Activated gamma-delta T cell (primary cell): Measurements from ENCODE around the gene AMY2B.
"Not testable (repeated sequence)": the region's sequence is repeated elsewhere in the genome, so short reads cannot be mapped to it uniquely, and the experiment has no call there.

Source experiments
- DNase-seq: peaks from one replicate; lab custom pipeline; 2025; lab: John Stamatoyannopoulos, UW
- total RNA-seq, 2 donors: gene quantifications; one replicate each; lab custom pipeline; 2026; lab: John Stamatoyannopoulos, UW

Gene AMY2B
- 26.7 to 43.8 reads per million in 2 donors for total RNA-seq

DNA sequence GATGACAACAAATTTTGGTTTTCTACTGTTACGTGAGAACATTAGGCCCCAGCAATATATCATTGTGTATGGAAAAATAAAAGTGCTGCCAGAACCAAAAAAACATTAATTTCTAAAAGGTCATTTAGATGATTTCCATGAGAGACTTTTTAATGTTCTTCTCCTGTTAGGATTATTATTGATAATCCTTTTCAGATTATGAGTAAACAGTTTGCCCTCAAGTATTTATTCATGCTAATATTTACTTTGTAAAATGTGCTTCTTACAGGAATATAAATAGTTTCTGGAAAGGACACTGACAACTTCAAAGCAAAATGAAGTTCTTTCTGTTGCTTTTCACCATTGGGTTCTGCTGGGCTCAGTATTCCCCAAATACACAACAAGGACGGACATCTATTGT is at the start of gene AMY2B:
Gene AMY2B (plus strand): TSS at position 301 of the 400 bp plus-strand sequence. CDS start 14 bp downstream, at position 315.
- DNase-seq, result not testable (repeated sequence)

DNA sequence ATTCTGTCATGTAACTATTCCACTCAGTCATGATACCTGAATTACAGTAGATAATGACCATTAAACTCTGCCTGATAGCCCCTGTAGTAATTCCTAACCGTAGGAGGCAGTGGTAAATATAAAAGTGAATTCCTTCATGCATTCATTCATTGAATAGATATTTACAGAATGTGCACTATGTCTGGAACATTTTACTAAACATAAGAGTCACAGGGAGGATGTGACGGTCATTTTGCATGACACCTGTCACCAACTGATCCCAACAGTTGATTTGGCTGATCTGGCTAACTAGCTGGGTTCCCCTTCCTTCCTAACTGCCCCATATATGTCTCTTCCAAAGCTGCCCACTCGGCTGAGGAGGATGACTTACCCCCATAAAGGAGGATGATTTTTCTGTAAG is 48.0 kb upstream of the AMY2B start:
- DNase-seq, result no peak

DNA sequence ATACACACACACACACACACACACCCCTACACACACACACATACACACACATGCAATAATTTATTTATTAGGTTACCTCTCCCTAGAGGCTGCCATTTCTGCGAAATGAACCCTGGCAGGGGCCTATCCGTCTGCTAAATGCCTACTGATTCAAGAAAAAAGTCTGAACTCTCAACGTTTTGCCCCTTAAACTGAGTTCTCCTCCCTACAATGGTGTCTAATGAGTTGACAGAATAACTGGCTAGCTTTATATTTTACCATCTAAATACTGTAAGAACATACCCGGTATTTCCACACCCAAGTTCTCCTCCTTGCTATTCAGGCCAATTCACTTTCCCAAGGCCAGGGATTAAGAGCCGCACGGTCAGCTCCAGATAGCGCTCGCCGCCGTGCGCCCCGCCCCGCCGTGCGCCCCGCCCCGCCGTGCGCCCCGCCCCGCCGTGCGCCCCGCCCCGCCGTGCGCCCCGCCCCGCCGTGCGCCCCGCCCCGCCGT is 46.2 kb upstream of the AMY2B start:
- no peak for DNase-seq

DNA sequence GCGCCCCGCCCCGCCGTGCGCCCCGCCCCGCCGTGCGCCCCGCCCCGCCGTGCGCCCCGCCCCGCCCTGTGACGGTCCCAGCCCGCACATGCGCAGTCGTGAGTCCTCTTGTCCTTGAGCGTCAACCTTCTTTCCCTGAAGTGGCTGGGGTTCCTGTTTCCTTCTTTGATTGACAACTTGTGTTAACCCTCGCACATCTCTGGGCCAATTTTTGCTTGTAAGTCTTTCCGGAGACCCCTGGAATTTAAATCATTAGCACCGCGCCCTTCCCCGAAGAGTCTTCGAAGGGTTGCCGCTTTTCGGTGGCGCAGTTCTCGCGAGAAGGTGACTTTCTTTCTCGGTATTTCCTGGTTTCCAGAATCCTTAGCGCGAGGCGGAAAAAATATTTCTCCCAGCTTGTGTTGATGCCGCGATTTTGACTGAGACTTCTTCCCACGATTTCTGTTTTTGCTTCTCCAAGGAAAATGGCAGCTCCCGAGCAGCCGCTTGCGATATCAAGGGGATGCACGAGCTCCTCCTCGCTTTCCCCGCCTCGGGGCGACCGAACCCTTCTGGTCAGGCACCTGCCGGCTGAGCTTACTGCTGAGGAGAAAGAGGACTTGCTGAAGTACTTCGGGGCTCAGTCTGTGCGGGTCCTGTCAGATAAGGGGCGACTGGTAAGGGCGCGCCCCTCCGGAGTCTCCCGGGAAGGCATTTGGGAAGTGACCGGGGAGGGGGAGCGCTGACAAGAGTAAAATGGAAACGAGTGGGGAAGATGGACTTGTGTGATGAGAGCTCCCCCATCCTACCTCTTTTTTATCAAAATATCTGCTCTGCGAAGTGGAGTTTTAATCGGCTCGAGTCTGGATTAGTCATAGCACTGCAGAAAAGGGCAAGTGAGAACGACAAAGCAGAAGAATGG is 45.5 kb upstream of the AMY2B start, which contains the start of gene RNPC3:
Gene RNPC3 (plus strand): TSS at position 93 of the 901 bp plus-strand sequence. CDS start 372 bp downstream, at position 465.
- peak; percentile 69 for DNase-seq

DNA sequence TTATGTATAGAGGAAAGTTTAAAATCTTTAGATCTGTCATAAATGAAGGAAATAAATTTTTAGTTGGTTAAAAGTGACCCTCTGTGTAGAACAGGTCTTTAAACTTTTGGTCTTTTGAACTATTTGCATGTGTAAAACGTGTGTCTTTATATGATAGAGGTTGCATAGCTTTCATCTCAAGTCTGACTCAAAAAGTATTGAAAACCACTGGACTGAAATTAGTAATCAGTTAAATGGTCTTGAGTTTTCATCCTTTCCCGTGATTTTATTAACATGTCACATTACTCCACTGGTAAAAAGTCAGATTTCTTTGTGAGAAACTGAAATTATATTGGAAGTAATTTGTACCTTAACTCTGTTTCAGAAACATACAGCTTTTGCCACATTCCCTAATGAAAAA is 44.1 kb upstream of the AMY2B start:
- DNase-seq, result no peak

DNA sequence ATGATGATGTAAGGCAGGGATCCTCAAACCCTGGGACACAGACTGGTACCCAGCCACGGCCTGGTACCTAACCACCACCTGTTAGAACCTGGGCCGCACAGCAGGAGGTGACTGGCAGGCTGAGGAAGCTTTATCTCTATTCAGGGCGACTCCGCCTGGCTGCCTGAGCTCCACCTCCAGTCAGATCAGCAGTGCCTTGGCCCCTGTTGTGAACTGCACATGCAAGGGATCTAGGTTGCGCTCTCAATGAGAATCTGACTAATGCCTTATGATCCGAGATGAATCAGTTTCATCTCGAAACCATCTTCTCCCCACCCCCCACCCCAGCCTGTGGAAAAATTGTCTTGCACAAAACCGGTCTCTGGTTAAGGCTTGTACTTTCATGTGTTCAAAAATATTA is 41.6 kb upstream of the AMY2B start:
- no peak for DNase-seq

DNA sequence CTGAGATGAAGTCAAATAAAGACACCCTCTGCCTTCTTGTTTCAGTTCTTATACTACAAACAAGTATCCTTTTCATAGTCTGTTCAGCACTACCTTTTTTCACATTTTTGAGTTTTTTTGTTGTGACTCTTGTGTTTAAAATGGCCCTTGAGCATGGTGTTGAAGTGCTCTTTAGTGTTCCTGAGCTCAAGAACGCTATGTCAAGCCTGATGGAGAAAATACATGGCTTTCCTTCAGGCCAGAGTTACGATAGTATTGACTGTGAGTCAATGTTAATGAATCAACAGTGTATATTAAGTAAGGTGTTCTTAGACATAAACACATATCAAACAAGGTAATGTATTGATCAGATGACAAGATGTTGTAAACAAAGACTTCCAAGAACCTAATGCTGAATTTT is 33.2 kb upstream of the AMY2B start:
- no peak for DNase-seq

DNA sequence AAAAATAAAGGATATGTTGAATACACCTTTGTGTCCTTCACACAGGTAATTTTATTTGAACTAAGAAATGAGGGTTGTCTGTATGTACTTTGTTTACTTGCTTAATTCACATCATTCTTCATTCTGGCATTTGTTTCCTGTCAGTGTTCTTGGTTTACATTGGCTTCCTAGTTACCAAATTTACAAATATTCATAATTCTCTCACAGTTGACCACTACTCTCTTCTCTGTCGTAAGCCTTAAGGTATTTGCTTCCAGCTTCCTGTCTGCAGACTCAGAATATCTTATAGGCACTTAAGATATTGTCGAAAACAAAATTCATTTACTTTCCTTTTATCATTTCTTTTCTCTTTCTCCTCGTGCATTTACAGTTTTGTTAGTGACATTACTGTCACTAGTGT is 30.0 kb upstream of the AMY2B start:
- no peak for DNase-seq

DNA sequence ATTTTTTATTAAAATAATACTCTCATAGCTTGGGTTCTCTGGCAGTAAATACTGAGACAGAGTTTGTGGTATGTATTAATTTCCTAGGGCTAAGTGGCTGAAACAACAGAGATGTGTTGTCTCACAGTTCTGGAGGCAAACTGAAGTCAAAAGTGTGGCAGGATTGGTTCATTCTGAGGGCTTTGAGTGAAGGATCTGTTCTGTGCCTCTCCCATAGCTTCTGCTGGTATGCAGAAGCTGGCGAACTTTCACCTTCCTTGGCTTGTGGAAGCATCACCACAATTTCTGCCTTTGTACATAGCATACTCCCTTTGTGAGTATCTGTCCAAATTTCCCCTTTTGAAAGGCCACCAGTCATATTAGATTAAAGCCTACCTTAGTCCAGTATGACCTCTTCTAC is 24.9 kb upstream of the AMY2B start:
- DNase-seq, result no peak

DNA sequence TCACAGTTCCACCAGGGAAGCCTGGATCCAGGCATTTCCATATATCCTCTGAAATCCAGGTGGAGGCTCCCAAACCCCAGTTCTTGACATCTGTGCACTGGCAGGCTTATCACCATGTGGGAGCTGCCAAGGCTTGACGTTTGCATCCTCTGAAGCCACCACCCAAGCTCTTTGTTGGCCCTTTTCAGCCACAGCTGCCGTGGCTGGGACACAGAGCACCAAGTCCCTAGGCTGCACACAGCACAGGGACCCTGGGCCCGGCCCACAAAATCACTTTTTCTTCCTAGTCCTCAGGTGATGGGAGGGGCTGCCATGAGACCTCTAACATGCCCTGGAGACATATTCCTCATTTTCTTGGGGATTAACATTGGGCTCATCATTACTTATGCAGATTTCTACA is 23.5 kb upstream of the AMY2B start:
- no peak for DNase-seq

DNA sequence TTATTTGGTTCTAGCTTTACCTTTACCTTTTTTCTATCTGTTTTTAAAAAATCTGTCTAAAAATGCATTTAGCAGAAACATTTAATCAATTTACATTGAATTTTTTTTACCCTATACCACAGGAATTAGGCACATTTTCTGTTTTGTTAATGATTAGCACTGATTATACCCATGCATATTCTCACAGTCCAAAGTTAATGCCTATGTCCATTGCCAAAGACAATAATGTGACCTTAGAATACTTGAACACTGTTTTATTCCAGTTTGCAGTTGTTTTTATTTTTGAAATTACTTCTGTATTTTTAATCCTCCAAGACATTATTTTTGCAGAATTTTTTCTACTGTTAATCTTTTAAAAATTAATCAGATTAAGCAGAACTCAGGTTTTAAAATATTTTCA is 11.0 kb upstream of the AMY2B start:
- DNase-seq, result no peak

DNA sequence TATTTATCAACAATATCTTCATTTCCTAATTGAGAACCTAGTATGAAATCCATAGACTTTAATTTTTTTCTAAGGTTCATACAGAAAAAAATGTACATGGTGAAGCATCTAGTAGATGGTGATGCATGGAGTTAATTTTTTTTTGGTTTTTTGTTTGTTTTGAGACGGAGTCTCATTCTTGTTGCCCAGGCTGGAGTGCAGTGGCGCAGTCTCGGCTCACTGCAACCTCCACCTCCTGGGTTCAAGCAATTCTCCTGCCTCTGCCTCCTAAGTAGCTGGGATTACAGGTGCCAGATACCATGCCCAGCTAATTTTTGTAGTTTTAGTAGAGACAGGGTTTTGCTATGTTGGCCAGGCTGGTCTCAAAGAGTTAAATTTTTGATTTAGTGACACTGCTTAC is 10.3 kb upstream of the AMY2B start:
- DNase-seq, result not testable (repeated sequence)

DNA sequence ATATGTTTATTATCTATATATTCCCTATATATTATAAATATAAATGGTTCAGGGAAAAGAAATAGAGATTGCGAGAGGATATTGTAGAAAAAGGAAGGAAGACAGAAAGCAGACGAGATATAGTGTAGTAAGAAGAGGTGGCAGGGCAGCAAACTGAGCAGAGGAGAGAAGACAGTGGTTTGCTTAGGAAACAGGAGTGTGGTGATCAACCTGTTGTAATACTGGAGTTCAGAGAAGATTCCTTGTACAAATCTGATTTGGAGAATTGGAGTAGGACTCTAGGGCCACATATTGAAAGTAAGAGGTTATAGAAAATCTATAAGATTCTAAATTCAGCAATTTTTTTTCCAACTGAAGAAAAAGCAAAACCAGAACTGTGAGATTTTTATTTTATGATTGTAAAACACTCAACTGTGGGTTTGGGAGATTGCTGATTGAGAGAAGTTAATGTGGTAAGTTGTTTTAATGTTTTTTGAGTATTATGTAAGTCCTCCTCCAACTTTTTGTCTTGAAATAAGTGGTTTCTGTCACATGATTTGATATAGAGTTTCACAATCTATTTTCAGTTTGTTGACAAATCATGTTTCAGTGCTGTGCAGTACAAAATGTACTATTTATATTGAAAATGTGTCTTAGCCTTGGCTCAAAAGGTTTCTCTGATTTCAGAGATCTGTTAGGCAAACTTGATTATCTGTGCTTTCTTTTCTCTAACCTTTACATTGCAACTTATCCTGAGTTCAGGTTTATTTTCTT is 9.6 kb upstream of the AMY2B start:
- DNase-seq, result no peak

DNA sequence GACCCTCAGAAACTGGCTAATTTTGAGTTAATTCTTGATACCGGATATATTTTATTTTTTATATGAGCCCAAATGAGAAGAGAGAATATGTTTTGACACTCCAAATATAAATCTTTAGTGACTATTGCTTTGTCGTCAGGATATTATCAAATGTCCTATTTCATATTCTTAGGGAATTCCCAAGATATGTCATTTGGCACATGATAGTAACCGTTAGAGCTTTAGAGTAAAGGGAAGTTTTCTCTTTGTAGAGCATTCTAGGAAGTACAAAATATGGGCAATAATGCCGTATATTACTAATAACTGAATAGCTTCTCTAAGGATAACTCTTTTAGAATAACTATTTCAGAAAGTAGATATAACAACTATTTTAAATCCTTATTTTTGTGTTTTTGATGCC is 8.3 kb upstream of the AMY2B start:
- DNase-seq, result no peak

DNA sequence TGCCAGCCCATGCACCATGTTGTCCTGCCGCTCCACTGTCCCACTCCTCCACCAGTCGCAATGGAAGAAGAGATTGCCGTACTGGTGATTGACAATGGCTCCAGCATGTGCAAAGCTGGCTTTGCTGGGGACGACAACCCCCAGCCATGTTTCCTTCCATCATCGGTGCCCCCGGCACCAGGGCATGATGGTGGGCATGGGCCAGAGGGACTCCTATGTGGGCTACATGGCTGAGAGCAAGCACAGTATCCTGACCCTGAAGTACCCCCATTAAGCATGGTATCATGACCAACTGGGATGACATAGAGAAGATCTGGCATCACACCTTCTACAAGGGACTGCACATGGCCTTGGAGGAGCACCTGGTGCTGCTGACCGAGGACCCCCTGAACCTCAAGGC is 1.9 kb upstream of the AMY2B start:
- DNase-seq, result no peak

DNA sequence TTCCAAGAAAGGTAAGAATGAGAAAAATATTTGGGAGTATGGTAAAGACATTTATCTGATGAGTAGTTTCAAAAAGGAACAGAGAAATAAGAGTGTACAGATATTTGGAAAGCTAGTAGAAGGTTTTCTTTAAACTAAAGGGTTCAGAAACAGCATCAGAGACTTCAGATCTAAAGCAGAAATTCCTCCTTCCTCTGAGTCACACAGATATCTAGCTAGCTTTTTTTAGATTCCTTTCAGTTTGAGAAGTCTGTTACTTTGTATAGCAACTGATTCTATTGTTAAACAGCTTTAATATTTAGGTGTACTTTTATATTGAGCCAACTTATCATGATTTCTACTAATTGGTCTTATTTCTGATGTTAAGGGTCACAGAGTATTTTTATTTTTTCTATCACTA is 4.7 kb downstream of the AMY2B start:
- DNase-seq, result no peak

DNA sequence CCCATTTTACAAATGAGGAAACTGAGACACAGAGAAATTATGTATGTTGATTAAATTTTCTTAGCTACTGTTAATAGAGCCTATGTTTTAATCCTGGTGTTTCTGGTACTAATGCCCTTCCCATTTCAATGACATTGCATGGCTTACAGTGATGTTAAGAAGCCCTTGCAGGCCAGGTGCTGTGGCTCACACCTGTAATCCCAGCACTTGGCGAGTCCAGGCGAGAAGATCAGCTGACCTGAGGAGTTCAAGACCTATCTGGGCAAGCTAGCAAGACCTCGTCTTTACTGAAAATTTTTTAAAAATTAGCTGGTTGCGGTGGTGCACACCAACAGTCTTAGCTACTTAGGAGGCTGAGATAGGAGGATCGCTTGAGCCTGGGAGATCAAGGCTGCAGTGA is 5.4 kb downstream of the AMY2B start:
- not testable (repeated sequence) for DNase-seq

DNA sequence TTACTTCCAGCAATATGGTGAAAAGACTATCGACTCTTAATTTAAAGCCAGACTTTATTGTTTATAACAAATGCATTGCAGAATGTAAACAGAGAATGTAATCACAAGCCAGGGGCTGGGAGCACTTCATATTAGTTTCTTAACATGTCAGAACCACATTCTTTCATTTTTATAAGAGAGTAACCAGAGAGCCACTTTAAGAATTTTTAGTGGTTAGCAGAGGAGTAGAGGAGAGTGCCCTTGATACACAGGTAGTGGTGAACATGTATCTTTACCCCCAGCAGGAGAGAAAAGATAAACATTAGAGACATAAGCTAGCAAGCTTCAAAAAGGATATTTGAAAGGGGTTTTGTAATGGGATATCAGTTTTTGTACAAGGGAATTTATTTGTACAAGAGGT is 11.1 kb downstream of the AMY2B start:
- DNase-seq, result no peak

DNA sequence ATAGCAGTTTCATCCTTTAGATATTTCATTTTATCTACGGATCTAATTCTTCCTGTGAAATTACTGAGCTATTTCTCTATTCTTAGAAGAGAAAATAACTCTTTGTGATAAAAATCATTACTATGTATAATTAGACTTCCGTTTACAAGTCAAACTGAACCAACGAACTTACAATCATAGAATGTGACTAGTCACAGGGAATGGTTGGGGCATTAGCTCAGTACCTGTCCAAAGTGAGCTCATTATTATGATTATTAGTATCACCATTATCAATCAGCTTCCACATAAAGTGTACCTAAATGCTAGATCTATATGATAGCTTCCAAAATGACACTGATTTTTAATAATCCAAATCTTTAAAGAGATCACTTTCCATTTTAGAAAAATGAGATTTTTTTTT is 12.5 kb downstream of the AMY2B start:
- no peak for DNase-seq

DNA sequence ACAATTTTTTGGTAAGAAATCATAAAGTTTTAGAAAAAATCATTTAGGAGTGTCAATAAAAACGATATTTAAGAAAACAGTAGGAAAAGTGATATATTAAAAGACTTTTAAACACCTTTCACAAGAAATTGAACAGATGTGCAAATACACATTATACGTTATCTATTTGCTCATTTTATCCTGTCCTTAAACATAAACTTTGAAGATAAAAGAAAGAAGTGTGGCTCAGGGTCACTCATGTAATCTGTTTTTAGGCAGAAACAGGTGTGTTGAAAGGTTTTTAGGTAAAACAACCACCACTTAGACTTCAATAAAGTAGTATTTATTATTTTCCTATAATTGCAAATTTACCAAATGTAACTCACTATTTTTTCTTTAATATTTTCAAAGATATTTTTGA is 13.1 kb downstream of the AMY2B start:
- no peak for DNase-seq

DNA sequence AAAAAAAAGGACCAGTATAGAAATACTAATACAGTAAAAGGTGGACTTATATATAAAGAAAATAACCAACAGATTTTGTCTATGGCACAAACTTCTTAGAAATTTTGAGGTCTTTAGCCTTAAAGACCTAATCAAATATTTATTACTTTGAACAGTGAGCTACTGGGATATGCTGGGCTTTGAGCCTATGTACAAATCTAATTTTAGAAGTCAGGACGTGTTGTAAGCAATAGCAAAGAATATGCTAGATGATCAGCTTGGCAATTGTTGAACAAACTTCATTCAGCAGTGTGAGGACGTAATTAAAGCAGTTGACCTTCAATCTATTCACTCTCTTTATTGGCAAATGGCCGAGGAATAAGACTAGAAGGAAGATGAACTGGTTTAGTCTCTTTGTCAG is 31.4 kb downstream of the AMY2B start:
- not testable (repeated sequence) for DNase-seq

DNA sequence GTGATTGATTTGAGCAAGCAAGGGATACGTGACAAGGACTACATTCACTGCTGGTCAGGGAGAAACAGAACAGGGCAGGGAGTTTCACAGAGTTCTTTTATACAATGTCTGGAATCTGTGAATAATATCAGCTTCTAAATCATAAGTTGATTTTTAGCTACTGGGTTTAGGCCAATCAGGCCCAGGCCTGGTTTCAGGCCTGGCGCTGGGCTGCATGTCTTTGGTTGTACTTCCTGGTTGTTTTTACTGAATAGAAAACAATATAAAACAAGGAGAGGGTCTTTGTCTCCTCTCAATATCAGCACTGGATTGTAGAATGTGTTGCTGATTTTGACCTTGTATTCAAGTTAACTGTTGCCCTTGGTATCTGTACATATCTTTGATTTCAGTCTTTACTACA is 45.0 kb downstream of the AMY2B start:
- DNase-seq, result no peak

DNA sequence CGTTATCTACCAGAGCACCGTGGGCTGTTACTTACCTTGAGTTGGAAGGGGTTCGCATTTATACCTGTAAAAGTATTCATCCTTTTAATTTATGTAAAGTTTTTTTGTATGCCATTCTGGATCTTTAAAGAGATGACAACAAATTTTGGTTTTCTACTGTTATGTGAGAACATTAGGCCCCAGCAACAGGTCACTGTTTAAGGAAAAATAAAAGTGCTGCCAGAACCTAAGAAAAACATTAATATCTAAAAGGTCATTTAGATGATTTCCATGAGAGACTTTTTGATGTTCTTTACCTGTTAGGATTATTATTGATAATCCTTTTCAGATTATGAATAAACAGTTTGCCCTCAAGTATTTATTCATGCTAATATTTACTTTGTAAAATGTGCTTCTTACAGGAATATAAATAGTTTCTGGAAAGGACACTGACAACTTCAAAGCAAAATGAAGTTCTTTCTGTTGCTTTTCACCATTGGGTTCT is 45.6 kb downstream of the AMY2B start, which contains the start of gene AMY2A:
Gene AMY2A (plus strand): TSS at position 434 of the 484 bp plus-strand sequence. CDS start 14 bp downstream, at position 448.
- DNase-seq, result not testable (repeated sequence)
